ENCODE data around the gene NDUFA11. TPM values are rescaled to one million over a fixed set of nuclear protein-coding genes. Genes with fewer than 3 reads are reported as not detected.
A peak's percentile ranks its signal among the peaks of the same experiment; 100 is the strongest.

NDUFA11 gene
- total and polyA plus RNA-seq, 8 donors: 22.2 to 524 (median 344) TPM

- TF ChIP-seq POLR2A (IDR thresholded peaks at IDR 0.05) (no peak), CTCF (IDR thresholded peaks at IDR 0.05) (peak in 2 of 7 experiments; percentile 7 to 13)
- H3K27me3 ChIP-seq: peaks cover 0 to 11% (median 0%) of the 10 kb centered on the region in 3 donors
- intact Hi-C loops (cut with DNase I; ENCODE audit: low total_unique reads): loop anchor here (10.0 kb wide), 1 partner anchor 460 kb away; no protein-coding TSS in a partner anchor
- DNase-seq: no peak
- no peak overlapping the region for H3K27ac ChIP-seq
- no peak overlapping the region for H3K4me3 ChIP-seq
- H3K9me3 ChIP-seq: no peaks in the 10 kb centered on the region
- no peaks in the 10 kb centered on the region for H3K36me3 ChIP-seq
- WGBS, 5 donors: 69 to 87% (median 79%) methylated on average over 14 of the region's 14 CpGs
- no peaks in the 10 kb centered on the region for H3K4me1 ChIP-seq
Observed at GRCh38 chr19:5864725-5865486, 38.7 kb downstream of the NDUFA11 start.

GRCh38 chr19:5864013-5864720, 39.4 kb downstream of the NDUFA11 start:
- 78 to 89% (median 83%) methylated on average over 8 to 9 of the region's 9 CpGs for WGBS, 5 donors
- TF ChIP-seq EP300 (IDR thresholded peaks at IDR 0.05) (no peak), POLR2AphosphoS5 (IDR thresholded peaks at IDR 0.05) (no peak), POLR2A (IDR thresholded peaks at IDR 0.05) (no peak), CTCF (IDR thresholded peaks at IDR 0.05) (no peak)
- Histone ChIP-seq H3K27me3 (peaks cover 0 to 11% (median 0%) of the 10 kb centered on the region in 3 donors), H3K36me3 (no peaks in the 10 kb centered on the region), H3K4me1 (no peaks in the 10 kb centered on the region), H3K9me3 (no peaks in the 10 kb centered on the region), H3K4me3 (no peak overlapping the region), H3K27ac (no peak overlapping the region)
- DNase-seq: no peak
- intact Hi-C loops (cut with DNase I; ENCODE audit: low total_unique reads): loop anchor here (10.0 kb wide), 1 partner anchor 461 kb away; no protein-coding TSS in a partner anchor

GRCh38 chr19:5863030-5863665, 40.4 kb downstream of the NDUFA11 start:
- DNase-seq: no peak
- no peak overlapping the region for H3K4me3 ChIP-seq
- intact Hi-C loops (cut with DNase I; ENCODE audit: low total_unique reads): loop anchor here (10.0 kb wide), 1 partner anchor 462 kb away; no protein-coding TSS in a partner anchor

More at GRCh38 chr19:5863030-5863665, 40.4 kb downstream of the NDUFA11 start:
- no peaks in the 10 kb centered on the region for H3K36me3 ChIP-seq
- no peak for TF ChIP-seq POLR2AphosphoS5 (IDR thresholded peaks at IDR 0.05)
- no peak for TF ChIP-seq POLR2A (IDR thresholded peaks at IDR 0.05)
- TF ChIP-seq EP300 (IDR thresholded peaks at IDR 0.05): no peak
- no peak for TF ChIP-seq CTCF (IDR thresholded peaks at IDR 0.05)
- no peak overlapping the region for H3K27ac ChIP-seq
- 56 to 73% (median 67%) methylated on average over 3 to 11 of the region's 11 CpGs for WGBS, 5 donors
- H3K27me3 ChIP-seq: peaks cover 0 to 11% (median 0%) of the 10 kb centered on the region in 3 donors
- H3K4me1 ChIP-seq: no peaks in the 10 kb centered on the region
- no peaks in the 10 kb centered on the region for H3K9me3 ChIP-seq
